Activated CD4-positive, alpha-beta T cell treated with anti-CD3 and anti-CD28 coated beads, Interleukin-10, Interleukin-2, amounts not matched to agents 100 ng/mL and 50 ng/mL, durations not matched to agents 16 hours and 8 hours (primary cell): Measurements from ENCODE around the gene ADSS1.
A peak's percentile ranks its signal among the peaks of the same experiment; 100 is the strongest.

Source experiments
- DNase-seq: peaks from one replicate; pipeline ENCODE4 v3.0.0-alpha.2; 2020

Gene ADSS1

GRCh38 chr14:104700225-104700651 is 23.8 kb upstream of the ADSS1 start:
- DNase-seq: no peak

- no peak for DNase-seq
Observed at GRCh38 chr14:104700747-104701217, 23.2 kb upstream of the ADSS1 start.

DNA sequence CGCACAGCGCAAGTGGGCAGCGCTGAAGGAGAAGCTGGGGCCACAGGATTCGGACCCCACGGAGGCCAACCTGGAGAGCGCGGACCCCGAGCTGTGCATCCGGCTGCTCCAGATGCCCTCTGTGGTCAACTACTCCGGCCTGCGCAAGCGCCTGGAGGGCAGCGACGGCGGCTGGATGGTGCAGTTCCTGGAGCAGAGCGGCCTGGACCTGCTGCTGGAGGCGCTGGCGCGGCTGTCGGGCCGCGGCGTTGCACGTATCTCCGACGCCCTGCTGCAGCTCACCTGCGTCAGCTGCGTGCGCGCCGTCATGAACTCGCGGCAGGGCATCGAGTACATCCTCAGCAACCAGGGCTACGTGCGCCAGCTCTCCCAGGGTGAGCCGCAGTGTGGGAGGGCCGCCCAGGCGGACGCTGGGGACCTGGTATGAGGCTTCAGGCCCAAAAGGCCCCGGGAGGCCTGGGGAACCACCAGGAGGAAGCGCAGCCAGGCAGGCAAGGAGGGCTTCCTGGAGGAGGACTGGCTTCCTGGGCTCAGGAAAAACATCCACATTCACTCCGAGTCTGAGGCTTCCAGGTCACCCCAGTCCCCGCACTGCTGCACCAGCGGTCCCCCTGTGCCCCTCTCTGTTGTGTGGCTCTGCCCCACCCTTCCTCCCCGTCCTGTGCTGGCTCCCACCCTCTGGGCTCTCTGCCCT is 22.5 kb upstream of the ADSS1 start:
- DNase-seq: no peak

DNA sequence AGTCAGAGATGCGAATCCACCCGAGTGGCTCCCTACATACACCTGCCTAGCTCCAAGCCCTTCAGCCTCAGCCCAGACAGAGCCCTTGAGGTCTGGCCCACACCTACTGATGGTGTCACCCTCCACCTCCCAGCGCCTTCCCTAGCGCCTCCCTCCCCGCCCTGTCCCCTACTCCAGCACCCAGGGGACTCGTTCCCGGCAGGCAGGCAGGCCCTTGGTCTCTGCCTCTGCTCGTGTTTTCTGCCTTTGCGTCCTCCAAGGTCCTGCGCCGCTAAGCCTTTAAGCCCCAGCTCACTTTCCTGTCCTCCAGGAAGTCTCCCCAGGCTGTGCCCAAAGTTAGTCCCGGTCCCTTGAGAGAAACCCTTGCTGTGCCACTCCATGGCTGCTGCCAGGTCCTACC is 21.9 kb upstream of the ADSS1 start:
- DNase-seq: no peak

DNA sequence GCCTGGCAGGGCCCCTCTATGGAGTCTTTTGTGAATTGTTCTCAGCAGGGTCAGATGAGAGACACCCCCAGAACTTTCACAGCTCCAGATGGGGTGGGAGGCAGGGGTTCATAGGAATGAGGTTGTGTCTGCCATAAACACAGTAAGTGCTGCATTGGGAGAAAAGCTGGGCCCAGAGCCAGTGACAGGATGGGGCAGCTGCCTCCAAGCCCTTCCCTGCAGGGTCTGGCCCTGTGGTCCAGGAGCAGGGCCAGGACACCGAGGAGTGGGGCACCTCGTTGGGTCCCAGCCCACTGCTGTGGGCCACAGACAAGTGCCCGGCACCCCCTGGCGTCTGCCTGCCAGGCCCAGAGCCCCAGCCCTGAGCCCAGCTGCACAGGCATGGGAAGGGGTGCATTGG is 21.4 kb upstream of the ADSS1 start:
- no peak for DNase-seq

- no peak for DNase-seq
Observed at GRCh38 chr14:104703269-104703668, 20.8 kb upstream of the ADSS1 start.

DNA sequence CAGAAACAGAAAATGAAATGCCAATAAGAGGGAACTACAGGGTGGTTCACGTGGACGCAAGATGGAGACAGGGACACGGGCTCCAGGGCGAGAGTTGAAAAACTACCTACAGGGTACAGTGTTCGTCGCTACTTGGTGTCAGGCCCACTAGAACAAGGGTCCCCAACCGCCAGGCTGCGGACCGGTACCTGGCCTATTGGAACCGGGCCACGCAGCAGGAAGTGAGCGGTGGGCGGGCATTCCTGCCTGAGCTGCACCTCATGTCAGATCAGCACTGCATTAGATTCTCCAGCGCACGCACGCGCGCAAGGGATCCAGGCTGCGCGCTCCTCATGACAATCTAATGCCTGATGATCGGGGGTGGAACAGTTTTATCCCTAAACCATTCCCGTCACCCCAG is 19.8 kb upstream of the ADSS1 start:
- no peak for DNase-seq

DNA sequence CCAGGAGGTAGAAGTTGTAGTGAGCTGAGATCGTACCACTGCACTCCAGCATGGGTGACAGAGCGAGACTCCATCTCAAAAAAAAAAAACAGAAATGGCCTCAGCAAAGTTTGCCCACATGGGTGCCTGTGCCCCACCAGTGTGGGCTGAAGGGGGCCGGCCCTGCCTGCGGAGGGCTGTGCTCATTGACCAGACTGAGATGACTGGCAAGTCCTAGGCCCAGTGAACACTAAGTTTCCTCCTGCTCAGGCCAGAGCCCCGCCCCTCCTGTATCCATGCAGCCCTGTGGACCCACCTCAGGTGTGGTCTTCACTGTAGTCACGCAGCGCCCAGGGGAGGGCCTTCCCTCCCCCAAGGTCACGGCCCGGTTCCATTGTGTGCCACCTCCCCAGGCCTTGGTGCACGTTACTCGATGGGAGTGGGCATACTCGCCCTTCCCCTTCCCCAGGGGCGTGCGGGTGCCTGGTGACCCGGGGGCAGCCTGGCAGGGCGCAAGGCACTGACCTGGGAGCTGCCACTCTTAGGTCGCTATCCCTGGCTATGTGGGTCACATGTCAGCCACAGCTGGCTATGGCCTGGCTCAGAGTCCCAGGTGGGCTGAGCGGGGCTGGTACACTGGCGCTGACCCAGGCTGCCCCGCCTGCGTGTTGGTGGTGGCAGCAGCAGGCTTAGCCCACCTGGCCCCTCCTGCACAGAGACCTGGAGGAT is 18.5 kb upstream of the ADSS1 start:
- no peak for DNase-seq

DNA sequence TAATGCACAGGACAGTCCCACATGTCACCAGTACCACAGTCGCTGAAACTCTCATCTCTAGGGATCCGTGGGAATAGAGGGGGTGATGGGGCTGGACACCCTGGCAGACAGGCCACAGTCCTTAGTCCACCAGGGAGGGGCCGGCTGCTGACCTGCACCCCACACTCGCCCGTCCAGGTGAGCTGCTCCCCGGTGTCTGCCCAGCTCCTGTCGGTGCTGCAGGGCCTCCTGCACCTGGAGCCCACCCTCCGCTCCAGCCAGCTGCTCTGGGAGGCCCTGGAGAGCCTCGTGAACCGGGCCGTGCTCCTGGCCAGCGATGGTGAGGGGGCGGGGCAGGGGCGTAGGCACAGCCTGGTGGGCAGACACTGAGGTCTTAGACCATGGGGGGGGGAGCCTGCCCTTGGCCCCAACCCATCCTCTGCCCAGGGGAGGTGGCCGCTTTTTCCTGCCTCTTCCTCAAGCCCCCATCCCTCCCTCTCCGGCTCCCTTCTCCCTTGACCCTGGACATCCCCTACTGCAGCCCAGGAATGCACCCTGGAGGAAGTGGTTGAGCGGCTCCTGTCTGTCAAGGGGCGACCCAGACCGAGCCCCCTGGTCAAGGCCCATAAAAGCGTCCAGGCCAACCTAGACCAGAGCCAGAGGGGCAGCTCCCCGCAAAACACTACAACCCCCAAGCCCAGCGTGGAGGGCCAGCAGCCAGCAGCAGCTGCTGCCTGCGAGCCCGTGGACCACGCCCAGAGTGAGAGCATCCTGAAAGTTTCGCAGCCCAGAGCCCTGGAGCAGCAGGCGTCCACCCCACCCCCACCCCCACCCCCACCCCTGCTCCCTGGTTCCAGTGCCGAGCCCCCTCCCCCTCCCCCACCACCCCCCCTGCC is 17.1 kb upstream of the ADSS1 start:
- no peak for DNase-seq

GRCh38 chr14:104707608-104708595 is 16.1 kb upstream of the ADSS1 start:
- DNase-seq: no peak

DNA sequence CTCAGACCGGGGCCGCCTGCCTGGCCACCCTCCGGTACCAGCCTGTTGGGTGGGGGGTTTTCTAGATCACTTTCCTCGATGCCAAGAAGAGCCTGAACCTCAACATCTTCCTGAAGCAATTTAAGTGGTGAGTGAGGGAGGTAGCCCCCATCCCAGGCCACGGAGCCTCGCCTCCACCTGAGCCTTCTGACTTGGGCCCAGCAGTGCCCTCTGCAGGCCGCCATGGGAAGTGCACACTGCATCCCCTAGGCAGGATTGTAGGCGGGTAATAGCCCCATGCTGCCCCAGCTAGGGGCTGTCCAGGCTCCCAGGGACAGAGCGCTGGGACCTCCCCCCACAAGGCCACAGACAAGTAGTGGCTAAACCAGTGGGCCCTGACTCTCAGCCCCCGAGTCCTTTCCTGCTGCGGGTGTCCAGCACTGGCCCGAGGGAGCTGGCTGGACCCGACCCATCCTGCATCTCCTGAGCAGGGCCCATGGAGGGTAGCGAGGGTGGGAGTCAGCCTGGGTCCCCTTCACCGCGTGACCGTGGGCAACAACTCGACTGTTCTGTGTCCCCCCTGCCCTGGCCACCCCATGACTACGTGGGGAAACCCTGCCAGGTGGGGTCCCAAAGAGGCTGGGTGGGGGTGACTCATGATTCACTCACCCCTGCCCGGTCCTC is 15.3 kb upstream of the ADSS1 start:
- DNase-seq: peak; percentile 79

- no peak for DNase-seq
Observed at GRCh38 chr14:104709387-104710039, 14.5 kb upstream of the ADSS1 start.

GRCh38 chr14:104710071-104710735 is 13.8 kb upstream of the ADSS1 start:
- no peak for DNase-seq

GRCh38 chr14:104712881-104713734 is 10.9 kb upstream of the ADSS1 start:
- DNase-seq: no peak

- no peak for DNase-seq
Observed at GRCh38 chr14:104714066-104714465, 10.0 kb upstream of the ADSS1 start.

DNA sequence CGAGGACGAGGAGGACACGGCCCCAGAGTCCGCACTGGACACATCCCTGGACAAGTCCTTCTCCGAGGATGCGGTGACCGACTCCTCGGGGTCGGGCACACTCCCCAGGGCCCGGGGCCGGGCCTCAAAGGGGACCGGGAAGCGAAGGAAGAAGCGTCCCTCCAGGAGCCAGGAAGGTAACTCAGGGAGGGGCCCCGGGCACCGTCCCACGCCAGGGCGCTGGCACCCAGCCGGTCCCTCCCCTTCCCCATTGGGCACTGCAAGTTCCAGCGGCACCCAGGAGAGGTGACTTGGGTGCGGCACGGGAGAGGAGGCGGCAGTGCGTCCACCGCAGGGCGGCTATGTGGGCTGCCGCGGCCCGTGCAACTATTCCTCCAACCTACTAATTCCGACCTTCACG is 9.3 kb upstream of the ADSS1 start:
- no peak for DNase-seq

DNA sequence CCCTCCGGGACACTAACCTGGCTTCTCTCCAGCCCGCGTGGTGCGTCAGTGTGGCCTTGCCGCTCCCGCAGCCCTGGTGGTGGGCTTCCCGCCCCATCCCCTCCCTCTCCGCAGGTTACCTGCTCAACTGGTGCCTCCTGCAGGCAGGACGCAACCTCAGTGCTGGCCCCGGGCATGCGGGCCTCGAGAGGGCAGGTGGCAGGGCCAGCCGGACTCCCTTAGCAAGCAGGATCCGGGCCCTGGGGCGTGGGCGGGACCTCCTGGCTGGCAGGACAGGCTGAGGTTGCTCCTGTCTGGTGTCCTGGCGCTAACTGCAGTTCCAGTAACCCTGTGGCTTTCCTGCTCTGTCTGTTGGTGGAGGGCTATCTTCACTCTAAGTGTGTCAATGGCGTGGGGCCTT is 8.6 kb upstream of the ADSS1 start:
- DNase-seq: no peak

DNA sequence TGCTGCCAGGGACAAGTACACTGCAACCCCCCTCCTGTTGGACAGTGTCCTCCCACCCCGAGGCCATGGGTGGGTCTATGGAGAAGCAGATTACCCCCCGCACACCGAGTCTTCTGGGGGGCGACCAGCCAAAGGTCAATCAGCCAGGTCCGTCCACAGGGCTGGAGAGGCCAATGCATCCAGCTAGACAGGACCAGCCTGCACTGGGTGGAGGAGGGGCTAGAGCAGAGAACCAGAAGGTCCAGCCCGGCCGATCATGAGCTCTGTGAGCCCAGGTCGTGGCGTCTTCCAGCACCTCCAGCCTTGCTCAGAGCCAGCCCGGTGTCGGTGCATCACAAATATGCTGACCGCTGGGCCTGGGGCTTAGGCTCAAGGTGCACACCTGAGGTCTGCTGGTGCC is 8.2 kb upstream of the ADSS1 start:
- no peak for DNase-seq

GRCh38 chr14:104717137-104717536 is 6.9 kb upstream of the ADSS1 start:
- no peak for DNase-seq

DNA sequence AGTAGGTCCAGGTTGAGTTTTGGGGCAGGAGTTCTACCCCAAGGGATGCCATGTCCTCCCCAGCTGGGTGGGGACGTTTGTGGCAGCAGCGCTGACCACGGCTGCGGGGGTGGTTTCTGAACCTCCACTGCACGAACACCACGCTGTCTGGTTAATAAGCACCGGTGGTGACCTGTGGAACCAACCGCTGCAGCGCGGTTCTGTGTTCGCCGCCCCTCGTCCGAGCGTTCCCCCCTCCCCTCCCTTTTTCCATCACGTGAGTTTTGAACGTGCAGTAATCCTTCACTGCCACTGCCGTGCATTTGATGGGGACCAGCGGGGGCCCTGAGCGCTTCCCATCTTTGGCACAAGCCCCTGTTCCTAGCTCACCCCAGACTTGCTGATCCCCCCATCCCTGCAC is 6.4 kb upstream of the ADSS1 start:
- DNase-seq: no peak
